Activated T-helper 1 cell treated with anti-CD3 and anti-CD28 coated beads, Interleukin-12 subunit alpha, Interleukin-12 subunit beta, Interleukin-2, Interleukin-4 antibody, amounts not matched to agents 30 ng/mL and 10 ng/mL and 1 ng/mL, durations not matched to agents 14 hours and 24 hours and 36 hours (primary cell): Measurements from ENCODE around the gene FGD5. TPM values are rescaled to one million over a fixed set of nuclear protein-coding genes. Genes with fewer than 3 reads are reported as not detected.

Experiments
- DNase-seq: peaks from one replicate; pipeline ENCODE4 v3.0.0; 2021; ENCODE audit warnings: low spot score
- H3K27ac Mint-ChIP-seq: one replicate; pipeline ENCODE4 v1.8.0; 2021; ENCODE audit warnings: mild to moderate bottlenecking, mixed read lengths
- H3K27me3 Mint-ChIP-seq: one replicate; pipeline ENCODE4 v1.8.0; 2022; ENCODE audit warnings: mild to moderate bottlenecking, moderate library complexity, mixed read lengths; ENCODE audit not compliant: insufficient read depth
- H3K36me3 Mint-ChIP-seq: one replicate; pipeline ENCODE4 v1.8.0; 2021; ENCODE audit warnings: low read depth, mixed read lengths
- H3K4me1 Mint-ChIP-seq: one replicate; pipeline ENCODE4 v1.8.0; 2021; ENCODE audit warnings: low read depth, mixed read lengths
- H3K4me3 Mint-ChIP-seq: one replicate; pipeline ENCODE4 v1.8.0; 2021; ENCODE audit warnings: mild to moderate bottlenecking, moderate library complexity, mixed read lengths
- H3K9me3 Mint-ChIP-seq: one replicate; pipeline ENCODE4 v1.8.0; 2021; ENCODE audit warnings: mixed read lengths
- intact Hi-C: fragments of 100-400 bp; cut with micrococcal nuclease; formaldehyde crosslinking; loops from one replicate; pipeline ENCODE4 v1.15.1; 2024
- total RNA-seq: library from RNA; stranded (reverse); gene quantifications from 2 replicates; pipeline ENCODE4 v1.2.3, GENCODE V29; 2022

FGD5 gene
- total RNA-seq, 1 donor from 2014 or later = not detected

GRCh38 chr3:14794435-14794834, 24.3 kb upstream of the FGD5 start:
- Mint-ChIP-seq H3K27me3 (peaks cover 9% of the 10 kb centered on the region), H3K27ac (no peak overlapping the region), H3K4me3 (no peak overlapping the region), H3K9me3 (no peaks in the 10 kb centered on the region), H3K36me3 (no peaks in the 10 kb centered on the region), H3K4me1 (no peaks in the 10 kb centered on the region)
- intact Hi-C loops = no loop called here
- no peak for DNase-seq

DNA sequence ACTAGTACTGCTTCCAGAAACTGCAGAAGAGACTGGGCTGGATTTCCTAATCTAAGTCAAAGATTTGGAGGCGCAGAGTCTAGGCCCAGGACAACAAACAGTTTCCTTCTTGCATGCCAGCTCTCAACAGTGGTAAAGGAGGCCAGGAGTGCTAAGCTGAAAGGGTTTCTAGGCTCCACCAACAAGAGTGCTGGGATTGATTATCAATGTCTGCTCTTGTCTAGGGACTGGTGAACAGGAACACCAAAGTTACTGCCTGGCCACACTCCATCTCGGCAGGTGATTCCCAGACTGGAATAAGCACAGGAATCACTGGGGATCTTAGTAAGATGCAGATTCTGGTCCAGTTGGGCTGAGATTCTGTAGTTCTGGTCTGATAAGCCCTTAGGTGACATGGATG, 22.8 kb upstream of the FGD5 start:
- Mint-ChIP-seq H3K27me3 (peaks cover 9% of the 10 kb centered on the region), H3K27ac (no peak overlapping the region), H3K9me3 (no peaks in the 10 kb centered on the region), H3K4me3 (no peak overlapping the region), H3K4me1 (no peaks in the 10 kb centered on the region), H3K36me3 (no peaks in the 10 kb centered on the region)
- no peak for DNase-seq
- intact Hi-C loops = no loop called here

DNA sequence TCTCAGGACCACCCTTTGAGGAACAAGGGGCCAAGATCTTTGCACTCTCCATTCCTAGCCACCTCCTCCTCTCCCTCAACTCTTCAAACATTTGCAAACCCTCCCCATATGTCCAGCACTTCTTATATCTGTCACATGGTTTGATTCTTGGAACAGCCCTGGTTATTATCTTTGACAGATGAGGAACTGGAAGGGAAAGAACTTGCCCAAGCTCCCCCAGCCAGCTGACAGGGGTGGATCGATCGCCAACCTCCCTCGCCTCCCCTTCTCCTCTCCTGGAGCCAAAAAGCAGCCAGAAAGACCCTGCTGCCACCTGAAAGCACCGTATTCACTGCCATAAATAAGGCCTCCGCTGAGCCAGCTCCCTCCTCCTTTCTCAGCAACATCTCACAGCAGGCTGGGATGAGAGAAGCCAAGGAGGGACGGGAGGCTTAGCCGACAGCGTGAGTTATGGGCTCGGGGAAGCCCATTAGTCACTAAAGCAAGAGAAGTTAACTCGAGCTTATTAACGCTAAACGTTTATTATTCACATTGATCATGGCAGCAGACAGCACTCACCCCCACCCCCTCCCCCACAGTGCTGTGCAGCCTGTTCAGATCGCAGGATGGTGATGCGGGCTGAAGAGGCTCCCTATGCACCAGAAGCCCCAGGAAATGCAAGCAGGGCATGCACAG, 22.2 kb upstream of the FGD5 start:
- H3K4me1 Mint-ChIP-seq = no peaks in the 10 kb centered on the region
- H3K36me3 Mint-ChIP-seq = no peaks in the 10 kb centered on the region
- H3K4me3 Mint-ChIP-seq = no peak overlapping the region
- no peaks in the 10 kb centered on the region for H3K9me3 Mint-ChIP-seq
- peaks cover 9% of the 10 kb centered on the region for H3K27me3 Mint-ChIP-seq
- H3K27ac Mint-ChIP-seq = no peak overlapping the region
- no peak for DNase-seq
- intact Hi-C loops = no loop called here

DNA sequence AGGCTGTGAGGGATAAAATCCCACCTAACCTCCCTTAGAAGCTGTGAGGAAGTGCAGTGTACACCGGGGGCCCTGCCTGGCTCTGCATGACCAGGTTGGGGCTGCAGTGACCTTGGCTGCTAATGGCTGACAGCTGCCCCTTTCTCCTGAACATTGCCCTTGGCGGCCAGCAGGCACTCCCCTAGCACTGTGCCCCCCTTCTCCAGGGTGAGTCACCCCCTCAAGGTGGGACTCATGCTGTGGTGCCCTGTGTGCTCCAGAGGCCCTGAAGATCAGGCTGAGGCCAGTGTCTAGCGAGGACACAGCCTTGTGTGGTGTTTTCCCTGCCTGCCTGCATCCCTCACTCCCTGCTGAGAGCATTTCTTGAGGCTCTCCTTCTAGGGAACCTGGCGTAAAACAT, 21.0 kb upstream of the FGD5 start:
- H3K27ac Mint-ChIP-seq = no peak overlapping the region
- no peaks in the 10 kb centered on the region for H3K36me3 Mint-ChIP-seq
- no peaks in the 10 kb centered on the region for H3K9me3 Mint-ChIP-seq
- H3K27me3 Mint-ChIP-seq = peaks cover 9% of the 10 kb centered on the region
- no peak overlapping the region for H3K4me3 Mint-ChIP-seq
- no peak for DNase-seq
- intact Hi-C loops = no loop called here
- no peaks in the 10 kb centered on the region for H3K4me1 Mint-ChIP-seq

GRCh38 chr3:14798231-14798630, 20.5 kb upstream of the FGD5 start:
- DNase-seq = no peak
- H3K4me1 Mint-ChIP-seq = no peaks in the 10 kb centered on the region
- intact Hi-C loops = no loop called here
- no peak overlapping the region for H3K27ac Mint-ChIP-seq
- no peak overlapping the region for H3K4me3 Mint-ChIP-seq
- no peaks in the 10 kb centered on the region for H3K9me3 Mint-ChIP-seq
- H3K36me3 Mint-ChIP-seq = no peaks in the 10 kb centered on the region
- peaks cover 9% of the 10 kb centered on the region for H3K27me3 Mint-ChIP-seq

DNA sequence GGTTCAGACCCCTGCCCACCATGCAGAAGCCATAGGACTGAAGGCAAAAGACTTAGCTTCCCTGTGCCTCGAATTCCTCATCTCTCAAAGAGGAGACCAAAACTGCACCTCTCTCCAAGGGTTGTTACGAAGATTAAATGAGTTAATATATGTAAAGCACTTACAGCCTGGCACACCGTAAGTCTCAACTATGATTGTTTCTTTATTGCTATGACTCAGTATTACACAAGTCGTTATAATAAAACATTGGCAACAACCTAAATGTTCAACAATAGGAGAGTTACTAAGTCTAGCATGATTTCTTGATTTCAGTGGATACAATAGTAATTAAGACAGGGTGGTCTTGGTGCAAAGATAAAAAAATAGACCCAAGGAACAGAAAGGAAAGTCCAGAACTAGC, 19.6 kb upstream of the FGD5 start:
- H3K4me3 Mint-ChIP-seq = no peak overlapping the region

DNA sequence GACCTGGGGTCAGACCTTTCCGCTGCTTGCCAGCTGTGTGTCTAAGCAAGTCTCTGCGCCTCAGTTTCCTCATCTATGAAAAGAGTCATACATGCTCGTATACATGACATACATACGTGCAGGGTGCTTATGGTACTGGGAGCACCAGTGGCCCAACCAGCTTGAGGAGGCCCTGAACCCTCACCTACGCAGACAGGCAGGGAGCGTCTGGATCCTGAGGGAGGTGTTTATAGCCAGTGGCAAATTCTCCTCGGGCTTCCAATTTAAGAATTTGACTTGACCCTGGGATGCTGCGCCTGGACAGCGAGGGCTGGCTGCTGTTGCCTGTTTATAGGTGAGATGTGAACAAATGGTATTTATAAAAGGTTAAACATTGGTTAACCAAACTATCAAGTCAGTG, 17.7 kb upstream of the FGD5 start:
- Mint-ChIP-seq H3K36me3 (no peaks in the 10 kb centered on the region), H3K4me3 (no peak overlapping the region), H3K4me1 (no peaks in the 10 kb centered on the region), H3K27ac (no peak overlapping the region), H3K9me3 (no peaks in the 10 kb centered on the region), H3K27me3 (peaks cover 10% of the 10 kb centered on the region)
- no peak for DNase-seq
- intact Hi-C loops = no loop called here

More for the DNA sequence above, 19.6 kb upstream of the FGD5 start:
- no peak for DNase-seq
- intact Hi-C loops = no loop called here
- no peaks in the 10 kb centered on the region for H3K4me1 Mint-ChIP-seq
- H3K9me3 Mint-ChIP-seq = no peaks in the 10 kb centered on the region
- no peak overlapping the region for H3K27ac Mint-ChIP-seq
- H3K36me3 Mint-ChIP-seq = no peaks in the 10 kb centered on the region
- H3K27me3 Mint-ChIP-seq = peaks cover 10% of the 10 kb centered on the region

DNA sequence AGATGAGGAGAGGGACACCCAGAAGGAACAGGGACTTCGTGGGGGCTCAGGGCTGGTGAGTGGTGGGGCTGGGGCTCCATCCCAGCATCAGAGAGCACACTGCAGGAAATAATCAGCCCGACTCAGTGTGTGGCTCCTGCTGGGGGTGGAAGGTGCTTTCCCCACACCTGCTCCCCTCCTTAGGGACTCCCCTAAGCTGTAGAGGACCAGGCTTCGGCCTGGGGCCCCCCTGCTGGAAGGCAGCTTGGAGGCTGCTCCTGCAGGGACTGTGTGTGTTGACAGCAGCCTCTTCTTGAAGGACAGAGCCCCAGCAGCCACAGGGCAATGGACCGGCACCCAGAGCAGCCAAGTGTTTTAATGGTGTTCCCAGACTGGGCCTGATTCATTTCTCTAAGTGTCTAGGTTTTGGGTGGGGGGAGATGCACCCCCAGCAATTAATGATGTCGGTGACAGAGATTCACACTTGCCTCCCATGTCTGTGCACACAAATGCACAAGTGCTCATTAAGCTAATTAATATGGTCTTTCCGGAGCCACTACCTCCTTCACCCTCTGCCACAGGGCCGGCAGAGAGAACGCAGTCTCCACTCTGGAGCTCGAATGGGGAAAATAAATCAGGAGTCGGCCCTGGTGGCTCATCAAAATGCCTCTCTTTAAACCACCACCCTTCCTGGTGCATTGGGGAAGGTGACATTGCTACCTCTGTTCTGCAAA, 16.9 kb upstream of the FGD5 start:
- no peaks in the 10 kb centered on the region for H3K9me3 Mint-ChIP-seq
- H3K27ac Mint-ChIP-seq = no peak overlapping the region
- intact Hi-C loops = no loop called here
- DNase-seq = no peak
- H3K36me3 Mint-ChIP-seq = no peaks in the 10 kb centered on the region
- H3K4me3 Mint-ChIP-seq = no peak overlapping the region
- peaks cover 8% of the 10 kb centered on the region for H3K27me3 Mint-ChIP-seq
- H3K4me1 Mint-ChIP-seq = no peaks in the 10 kb centered on the region

- no peak for DNase-seq
- H3K4me1 Mint-ChIP-seq = no peaks in the 10 kb centered on the region
- H3K36me3 Mint-ChIP-seq = no peaks in the 10 kb centered on the region
- H3K27ac Mint-ChIP-seq = no peak overlapping the region
- intact Hi-C loops = no loop called here
- H3K4me3 Mint-ChIP-seq = no peak overlapping the region
- peaks cover 10% of the 10 kb centered on the region for H3K27me3 Mint-ChIP-seq
- no peaks in the 10 kb centered on the region for H3K9me3 Mint-ChIP-seq
Measured at GRCh38 chr3:14802381-14802731, 16.4 kb upstream of the FGD5 start.

DNA sequence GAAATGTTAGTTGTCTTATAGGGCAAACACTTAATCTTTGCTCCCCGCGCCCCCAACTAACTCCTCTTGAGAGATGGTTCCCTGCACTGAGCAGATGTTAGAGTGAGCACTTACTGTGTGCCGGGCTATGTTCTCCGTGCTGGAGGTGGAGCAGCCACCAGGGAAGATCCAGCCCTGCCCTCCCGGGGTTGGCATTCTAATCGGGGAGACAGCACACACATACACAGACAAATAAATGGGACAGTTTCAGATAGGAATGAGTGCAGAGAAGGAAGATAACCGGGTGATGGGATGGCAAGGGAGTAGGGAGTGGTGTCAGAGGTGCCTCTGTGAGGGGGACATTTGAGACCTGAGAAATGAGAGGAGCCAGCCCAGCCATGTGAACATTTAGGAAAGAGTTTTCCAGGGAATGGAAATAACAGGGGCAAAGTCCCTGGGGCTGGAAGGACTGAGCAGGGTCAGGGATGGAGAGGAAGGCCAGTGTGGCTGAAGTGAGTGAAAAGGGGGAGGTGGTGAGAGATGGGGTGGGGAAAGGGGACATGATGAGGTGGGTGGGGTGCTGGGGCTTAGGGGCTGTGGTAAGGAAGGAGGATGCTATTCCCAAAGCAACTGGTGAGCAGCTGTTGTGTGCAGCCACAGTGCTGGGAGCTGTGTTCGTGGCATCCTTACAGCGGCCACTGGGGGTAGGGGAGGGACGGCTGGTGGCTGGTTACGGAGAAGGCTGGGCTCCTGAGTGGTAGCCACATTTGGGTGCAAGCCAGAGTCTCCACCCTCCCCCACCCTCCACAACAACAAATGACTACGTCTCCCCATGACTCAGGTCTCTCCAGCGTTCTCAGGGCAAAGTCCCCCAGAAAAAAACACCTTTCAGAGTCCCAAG, 15.4 kb upstream of the FGD5 start:
- H3K4me3 Mint-ChIP-seq = no peak overlapping the region
- DNase-seq = no peak
- intact Hi-C loops = no loop called here

GRCh38 chr3:14803981-14804834, 14.6 kb upstream of the FGD5 start:
- DNase-seq = no peak
- intact Hi-C loops = no loop called here
- no peaks in the 10 kb centered on the region for H3K36me3 Mint-ChIP-seq
- H3K4me3 Mint-ChIP-seq = no peak overlapping the region
- H3K27me3 Mint-ChIP-seq = peaks cover 19% of the 10 kb centered on the region
- H3K4me1 Mint-ChIP-seq = no peaks in the 10 kb centered on the region
- H3K9me3 Mint-ChIP-seq = no peaks in the 10 kb centered on the region
- H3K27ac Mint-ChIP-seq = no peak overlapping the region

More for the DNA sequence above, 15.4 kb upstream of the FGD5 start:
- Mint-ChIP-seq H3K4me1 (no peaks in the 10 kb centered on the region), H3K9me3 (no peaks in the 10 kb centered on the region), H3K27me3 (peaks cover 12% of the 10 kb centered on the region), H3K36me3 (no peaks in the 10 kb centered on the region), H3K27ac (no peak overlapping the region)

- intact Hi-C loops = no loop called here
- no peaks in the 10 kb centered on the region for H3K36me3 Mint-ChIP-seq
- no peaks in the 10 kb centered on the region for H3K4me1 Mint-ChIP-seq
- H3K9me3 Mint-ChIP-seq = no peaks in the 10 kb centered on the region
- no peak overlapping the region for H3K27ac Mint-ChIP-seq
- DNase-seq = no peak
- no peak overlapping the region for H3K4me3 Mint-ChIP-seq
- peaks cover 26% of the 10 kb centered on the region for H3K27me3 Mint-ChIP-seq
Measured at GRCh38 chr3:14804835-14805780, 13.7 kb upstream of the FGD5 start.
